IMR-90 (cell line): ENCODE data around the gene HIVEP3.

Source experiments
- BHLHE40 ChIP-seq: fragments of 150-350 bp; IDR thresholded peaks from 2 replicates; pipeline ENCODE4 v1.6.1; 2016; ENCODE audit warnings: mild to moderate bottlenecking, low read depth, low read length
- CTCF ChIP-seq: conservative IDR thresholded peaks from 2 replicates; pipeline ENCODE4 v1.5.1; 2012; ENCODE audit warnings: mild to moderate bottlenecking, low read depth, low read length, improper control_type of control experiment
- FOS ChIP-seq: fragments of 150-350 bp; IDR thresholded peaks from 2 replicates; pipeline ENCODE4 v1.6.1; 2016; ENCODE audit warnings: low read depth, low read length
- MXI1 ChIP-seq: IDR thresholded peaks from 2 replicates; pipeline ENCODE4 v1.6.1; 2012; ENCODE audit warnings: low read depth, mild to moderate bottlenecking, low read length, moderate library complexity, borderline replicate concordance
- USF2 ChIP-seq: fragments of 150-350 bp; IDR thresholded peaks from 2 replicates; pipeline ENCODE4 v1.6.1; 2017; ENCODE audit warnings: mild to moderate bottlenecking, antibody characterized with exemption, low read length, low read depth

- TF ChIP-seq FOS (no peak), USF2 (no peak), CTCF (no peak), MXI1 (no peak), BHLHE40 (no peak)
Measured at GRCh38 chr1:41559331-41559730, 359.4 kb downstream of the HIVEP3 start.
